ENCODE data around the gene ALG2. TPM values are rescaled to one million over a fixed set of nuclear protein-coding genes. Genes with fewer than 3 reads are reported as not detected.
A peak's percentile ranks its signal among the peaks of the same experiment; 100 is the strongest.

Gene ALG2
- total and polyA plus RNA-seq, 2 of the 13 experiments (the other 11 are each of a cell fraction or from before 2014, with no cell fraction given): 46.2 to 49.0 TPM

DNA sequence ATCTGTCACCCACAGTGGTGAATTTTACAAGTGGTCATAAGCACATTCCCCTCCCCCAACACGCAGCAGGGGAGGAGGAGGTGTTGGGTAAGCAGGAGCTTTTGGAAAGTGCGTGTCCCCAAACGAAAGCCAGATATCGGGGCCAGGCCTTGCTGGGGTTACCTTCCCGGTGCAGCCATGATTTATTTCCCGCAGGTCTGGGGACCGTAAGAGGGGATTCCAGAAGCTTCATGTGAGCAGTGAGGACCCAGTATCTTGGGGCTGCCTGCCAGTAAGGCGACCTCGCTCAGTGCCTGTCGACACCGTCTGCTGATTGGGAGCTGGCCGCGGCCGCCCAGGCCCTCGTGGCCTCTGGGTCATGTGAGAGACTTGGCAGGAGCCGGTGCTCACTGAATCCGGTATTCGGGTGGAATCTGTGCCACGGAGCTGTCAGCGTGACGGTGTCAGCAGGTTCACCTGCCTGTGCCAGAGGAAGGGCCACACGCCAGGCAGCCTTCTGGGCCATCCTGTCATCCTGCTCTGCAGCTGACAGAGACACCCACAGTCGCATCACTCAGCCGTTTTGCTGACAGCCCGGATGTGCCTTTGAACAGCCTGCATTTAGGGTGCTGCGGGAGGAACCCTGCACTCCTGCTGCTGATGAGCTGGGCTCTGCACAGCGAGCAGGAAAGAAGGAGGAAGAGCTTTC is 37.6 kb upstream of the ALG2 start (continued):
- TF ChIP-seq ZNF703 (CRISPR knock-in tag; IDR thresholded peaks at IDR 0.05; ENCODE audit: borderline replicate concordance) (no peak), HOXA9 (CRISPR knock-in tag; IDR thresholded peaks at IDR 0.05; ENCODE audit: borderline replicate concordance) (no peak), HES4 (CRISPR knock-in tag; IDR thresholded peaks at IDR 0.05; ENCODE audit: borderline replicate concordance) (no peak), ZFAT (CRISPR knock-in tag; conservative IDR thresholded peaks at IDR 0.05) (peak; percentile 69; the same call in 1 of the 2 replicates), CC2D1A (CRISPR knock-in tag; IDR thresholded peaks at IDR 0.05) (0 out of 2 replicates have a peak, but pooled peaks have one; percentile 38), REPIN1 (CRISPR knock-in tag; IDR thresholded peaks at IDR 0.05; ENCODE audit: borderline replicate concordance, low read depth) (0 out of 2 replicates have a peak, but pooled peaks have one; percentile 22), NFYB (CRISPR knock-in tag; IDR thresholded peaks at IDR 0.05) (no peak), KDM2A (CRISPR knock-in tag; IDR thresholded peaks at IDR 0.05; ENCODE audit: borderline replicate concordance, low read depth) (no peak), ZSCAN25 (CRISPR knock-in tag; IDR thresholded peaks at IDR 0.05) (no peak), ZNF350 (CRISPR knock-in tag; IDR thresholded peaks at IDR 0.05; ENCODE audit: borderline replicate concordance, low read depth) (no peak), ZNF335 (CRISPR knock-in tag; IDR thresholded peaks at IDR 0.05) (0 out of 2 replicates have a peak, but pooled peaks have one; percentile 59)
- TF ChIP-seq, protein P1, sequence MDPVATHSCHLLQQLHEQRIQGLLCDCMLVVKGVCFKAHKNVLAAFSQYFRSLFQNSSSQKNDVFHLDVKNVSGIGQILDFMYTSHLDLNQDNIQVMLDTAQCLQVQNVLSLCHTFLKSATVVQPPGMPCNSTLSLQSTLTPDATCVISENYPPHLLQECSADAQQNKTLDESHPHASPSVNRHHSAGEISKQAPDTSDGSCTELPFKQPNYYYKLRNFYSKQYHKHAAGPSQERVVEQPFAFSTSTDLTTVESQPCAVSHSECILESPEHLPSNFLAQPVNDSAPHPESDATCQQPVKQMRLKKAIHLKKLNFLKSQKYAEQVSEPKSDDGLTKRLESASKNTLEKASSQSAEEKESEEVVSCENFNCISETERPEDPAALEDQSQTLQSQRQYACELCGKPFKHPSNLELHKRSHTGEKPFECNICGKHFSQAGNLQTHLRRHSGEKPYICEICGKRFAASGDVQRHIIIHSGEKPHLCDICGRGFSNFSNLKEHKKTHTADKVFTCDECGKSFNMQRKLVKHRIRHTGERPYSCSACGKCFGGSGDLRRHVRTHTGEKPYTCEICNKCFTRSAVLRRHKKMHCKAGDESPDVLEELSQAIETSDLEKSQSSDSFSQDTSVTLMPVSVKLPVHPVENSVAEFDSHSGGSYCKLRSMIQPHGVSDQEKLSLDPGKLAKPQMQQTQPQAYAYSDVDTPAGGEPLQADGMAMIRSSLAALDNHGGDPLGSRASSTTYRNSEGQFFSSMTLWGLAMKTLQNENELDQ (CRISPR knock-in tag; IDR thresholded peaks at IDR 0.05; ENCODE audit: borderline replicate concordance): no peak
- TF ChIP-seq, protein P2, sequence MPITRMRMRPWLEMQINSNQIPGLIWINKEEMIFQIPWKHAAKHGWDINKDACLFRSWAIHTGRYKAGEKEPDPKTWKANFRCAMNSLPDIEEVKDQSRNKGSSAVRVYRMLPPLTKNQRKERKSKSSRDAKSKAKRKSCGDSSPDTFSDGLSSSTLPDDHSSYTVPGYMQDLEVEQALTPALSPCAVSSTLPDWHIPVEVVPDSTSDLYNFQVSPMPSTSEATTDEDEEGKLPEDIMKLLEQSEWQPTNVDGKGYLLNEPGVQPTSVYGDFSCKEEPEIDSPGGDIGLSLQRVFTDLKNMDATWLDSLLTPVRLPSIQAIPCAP (CRISPR knock-in tag; IDR thresholded peaks at IDR 0.05; ENCODE audit: low read depth): no peak
- TF ChIP-seq, protein P3, sequence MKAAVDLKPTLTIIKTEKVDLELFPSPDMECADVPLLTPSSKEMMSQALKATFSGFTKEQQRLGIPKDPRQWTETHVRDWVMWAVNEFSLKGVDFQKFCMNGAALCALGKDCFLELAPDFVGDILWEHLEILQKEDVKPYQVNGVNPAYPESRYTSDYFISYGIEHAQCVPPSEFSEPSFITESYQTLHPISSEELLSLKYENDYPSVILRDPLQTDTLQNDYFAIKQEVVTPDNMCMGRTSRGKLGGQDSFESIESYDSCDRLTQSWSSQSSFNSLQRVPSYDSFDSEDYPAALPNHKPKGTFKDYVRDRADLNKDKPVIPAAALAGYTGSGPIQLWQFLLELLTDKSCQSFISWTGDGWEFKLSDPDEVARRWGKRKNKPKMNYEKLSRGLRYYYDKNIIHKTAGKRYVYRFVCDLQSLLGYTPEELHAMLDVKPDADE (CRISPR knock-in tag; IDR thresholded peaks at IDR 0.05): no peak

Measured in HepG2 (cell line).